GM13977 (cell line): Measurements from ENCODE around the gene CEMIP.

Experiments
- DNase-seq: peaks from one replicate; pipeline ENCODE4 v3.0.0; 2012; ENCODE audit warnings: low spot score
- CTCF ChIP-seq: IDR thresholded peaks from 2 replicates; pipeline ENCODE4 v1.5.1; 2012; ENCODE audit warnings: mild to moderate bottlenecking, control low read depth; ENCODE audit not compliant: insufficient read depth; ENCODE audit errors: extremely low read depth, missing control alignments
- in situ Hi-C: fragments of 300-500 bp; cut with MboI; formaldehyde crosslinking; loops from one replicate; pipeline ENCODE4 v1.12.0; 2022; ENCODE audit warnings: low sequenced_read_pairs, low pct_unique_long_range_greater_than_20kb, mixed read lengths, inconsistent platforms; ENCODE audit not compliant: unreplicated experiment

The CEMIP gene

GRCh38 chr15:80888846-80889245, 109.7 kb downstream of the CEMIP start:
- TF ChIP-seq CTCF = no peak
- in situ Hi-C loops = no loop called here
- DNase-seq = no peak

DNA sequence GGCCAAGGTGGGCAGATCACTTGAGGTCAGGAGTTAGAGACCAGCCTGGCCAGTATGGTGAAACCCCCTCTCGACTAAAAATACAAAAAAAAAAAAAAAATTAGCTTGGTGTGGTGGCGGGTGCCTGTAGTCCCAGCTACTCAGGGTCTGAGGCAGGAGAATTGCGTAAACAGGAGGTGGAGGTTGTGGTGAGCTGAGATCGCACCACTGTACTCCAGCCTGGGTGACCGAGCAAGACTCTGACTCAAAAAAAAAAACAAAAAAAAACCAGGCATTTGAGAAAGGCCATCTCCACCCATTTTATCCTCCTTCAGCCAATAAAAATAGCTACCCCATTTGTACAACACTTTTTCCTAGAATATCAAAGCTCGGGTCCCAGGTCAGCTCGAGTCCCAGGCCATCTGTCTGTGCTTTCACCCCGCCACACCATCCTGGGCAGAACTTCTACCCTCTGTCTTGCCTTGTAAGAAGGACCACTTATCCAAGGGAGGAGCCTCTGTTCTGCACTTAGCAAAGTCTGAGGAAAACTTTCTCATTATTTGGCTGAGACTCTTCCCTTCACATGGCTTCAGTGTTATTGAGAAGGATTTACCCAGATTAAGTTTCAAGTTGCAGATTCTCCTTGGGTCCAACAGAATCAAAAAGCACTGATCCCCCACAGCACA, 111.3 kb downstream of the CEMIP start:
- in situ Hi-C loops = no loop called here
- DNase-seq = no peak

DNA sequence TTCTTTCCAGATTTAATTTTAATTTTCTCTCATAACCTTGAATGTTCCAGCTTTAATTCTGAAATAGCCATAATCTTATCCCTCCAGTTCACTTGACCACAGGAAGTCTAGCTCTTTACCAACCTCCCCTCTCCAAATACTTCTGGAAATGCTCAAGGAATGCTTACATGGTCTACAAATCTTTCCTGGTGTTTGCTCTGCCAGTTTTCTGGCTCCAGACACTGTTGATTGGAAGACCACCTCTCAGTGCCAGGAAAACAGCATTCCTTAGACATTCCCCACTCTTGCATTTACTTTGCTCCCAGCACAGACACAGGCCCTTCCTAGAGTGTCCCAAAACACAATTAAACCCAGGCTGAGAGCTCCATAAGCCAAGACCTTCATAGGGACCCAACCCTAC, 111.8 kb downstream of the CEMIP start:
- in situ Hi-C loops = no loop called here

More for the DNA sequence above, 111.3 kb downstream of the CEMIP start:
- TF ChIP-seq CTCF = no peak

DNA sequence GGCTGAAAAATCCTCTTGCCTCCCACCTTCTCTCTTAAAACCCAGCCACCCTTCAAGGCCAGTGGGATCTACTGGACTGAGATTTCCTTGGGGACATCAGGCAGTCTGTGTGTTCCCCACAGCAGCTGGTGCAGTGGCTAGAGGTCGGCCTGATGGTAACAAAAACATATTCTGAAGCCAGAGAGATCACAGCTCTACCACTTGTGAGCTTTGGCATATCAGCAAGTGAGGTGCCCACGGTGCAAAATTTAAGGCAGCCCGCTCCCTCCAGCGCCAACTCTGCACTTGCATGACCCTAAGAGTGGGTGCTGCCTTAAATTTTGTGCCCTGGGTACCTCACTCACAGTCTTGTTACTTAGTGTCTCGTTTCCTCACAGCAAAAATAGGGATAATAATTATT, 113.2 kb downstream of the CEMIP start:
- DNase-seq = no peak
- TF ChIP-seq CTCF = no peak
- in situ Hi-C loops = no loop called here

More for the DNA sequence above, 111.8 kb downstream of the CEMIP start:
- no peak for TF ChIP-seq CTCF
- no peak for DNase-seq

DNA sequence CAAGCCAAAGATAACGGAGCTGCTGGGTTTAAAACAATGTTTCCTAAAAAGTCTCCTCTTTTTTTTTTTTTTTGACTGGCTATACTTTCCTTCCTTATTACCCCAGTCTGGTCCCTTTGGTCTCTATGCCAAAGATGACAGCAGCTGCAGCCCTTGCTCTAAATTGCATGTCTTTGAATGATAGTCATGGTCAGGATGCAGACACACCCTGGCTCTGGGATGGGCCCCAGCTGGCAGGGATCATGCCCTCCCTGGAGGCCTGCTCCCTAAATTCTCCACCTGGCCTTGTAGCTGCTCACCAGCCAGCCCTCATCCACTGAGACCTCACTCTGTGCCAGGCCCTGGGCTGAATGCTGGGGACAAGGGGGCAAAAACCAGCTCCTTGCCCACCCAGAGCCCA, 114.6 kb downstream of the CEMIP start:
- DNase-seq = no peak
- no peak for TF ChIP-seq CTCF
- in situ Hi-C loops = no loop called here

DNA sequence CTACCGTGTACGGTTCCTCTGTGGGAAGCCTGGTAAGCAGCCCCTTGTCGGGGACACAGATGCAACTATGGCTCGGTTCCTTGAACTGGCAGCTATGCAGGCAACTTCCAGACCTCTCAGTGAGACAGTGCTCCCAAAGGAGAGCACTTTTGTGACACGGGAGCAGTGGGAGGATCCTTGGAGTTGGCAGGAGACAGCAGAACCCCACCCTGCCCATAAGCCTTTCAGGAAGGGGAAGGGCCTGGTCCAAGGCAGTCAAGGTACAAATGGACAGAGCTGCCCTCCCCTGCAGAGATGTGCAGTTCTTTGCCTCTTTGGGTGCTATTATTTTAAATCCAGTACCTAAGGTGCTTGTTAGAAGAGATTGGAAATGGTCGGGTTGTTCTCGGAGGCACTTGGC, 115.9 kb downstream of the CEMIP start:
- TF ChIP-seq CTCF = no peak

More for the DNA sequence above, 115.9 kb downstream of the CEMIP start:
- in situ Hi-C loops = no loop called here
- no peak for DNase-seq
